OCI-M1 (cell line): ENCODE data around the gene SDHB.

Experiments
- DNase-seq: peaks from one replicate; lab custom pipeline; 2025; lab: John Stamatoyannopoulos, UW

The SDHB gene

GRCh38 chr1:17012775-17013490 lies 40.9 kb downstream of the SDHB start:
- DNase-seq = no peak

- DNase-seq = peak; percentile 83
These were observed 42.2 kb downstream of the SDHB start, which contains the start of gene ATP13A2 for GRCh38 chr1:17011439-17012307. ATP13A2 (minus strand) TSS chr1:17011928; CDS start chr1:17011738, 190 bp downstream.

GRCh38 chr1:17011092-17011438 lies 42.8 kb downstream of the SDHB start:
- no peak for DNase-seq

GRCh38 chr1:17009706-17010105 lies 44.1 kb downstream of the SDHB start:
- peak; percentile 12 for DNase-seq

- DNase-seq = no peak
These were observed 45.5 kb downstream of the SDHB start for GRCh38 chr1:17008208-17008855.

- no peak for DNase-seq
These were observed 46.7 kb downstream of the SDHB start for GRCh38 chr1:17007121-17007520.

- no peak for DNase-seq
These were observed 48.5 kb downstream of the SDHB start for GRCh38 chr1:17005365-17005740.

- DNase-seq = no peak
These were observed 49.1 kb downstream of the SDHB start for GRCh38 chr1:17004466-17005364.

- no peak for DNase-seq
These were observed 51.3 kb downstream of the SDHB start for GRCh38 chr1:17002524-17002902.

GRCh38 chr1:17001760-17002523 lies 51.9 kb downstream of the SDHB start:
- no peak for DNase-seq

GRCh38 chr1:16999863-17000262 lies 54.0 kb downstream of the SDHB start:
- no peak for DNase-seq

GRCh38 chr1:16998589-16998988 lies 55.2 kb downstream of the SDHB start:
- DNase-seq = no peak

- no peak for DNase-seq
These were observed 57.0 kb downstream of the SDHB start for GRCh38 chr1:16996845-16997244.

- no peak for DNase-seq
These were observed 60.3 kb downstream of the SDHB start for GRCh38 chr1:16993521-16994038.

GRCh38 chr1:16992675-16993074 lies 61.2 kb downstream of the SDHB start:
- DNase-seq = no peak

- DNase-seq = no peak
These were observed 61.7 kb downstream of the SDHB start for GRCh38 chr1:16992102-16992501.

- no peak for DNase-seq
These were observed 62.3 kb downstream of the SDHB start for GRCh38 chr1:16991571-16991970.

- DNase-seq = no peak
These were observed 64.0 kb downstream of the SDHB start for GRCh38 chr1:16989676-16990391.

- DNase-seq = no peak
These were observed 65.6 kb downstream of the SDHB start for GRCh38 chr1:16988210-16988609.

- no peak for DNase-seq
These were observed 66.9 kb downstream of the SDHB start for GRCh38 chr1:16986962-16987361.
